ENCODE measurements around the gene RAD23A.

GRCh38 chr19:12953138-12953798 is 7.6 kb downstream of the RAD23A start:
- TF ChIP-seq POLR2A (IDR thresholded peaks at IDR 0.05; ENCODE audit: low read length) (no peak), GATA1 (IDR thresholded peaks at IDR 0.05; ENCODE audit: low read depth, low read length) (no peak)
